ENCODE results near the gene PZP. TPM values are rescaled to one million over a fixed set of nuclear protein-coding genes. Genes with fewer than 3 reads are reported as not detected.

PZP gene
- total RNA-seq, 1 donor from 2014 or later: 2.7 TPM

DNA sequence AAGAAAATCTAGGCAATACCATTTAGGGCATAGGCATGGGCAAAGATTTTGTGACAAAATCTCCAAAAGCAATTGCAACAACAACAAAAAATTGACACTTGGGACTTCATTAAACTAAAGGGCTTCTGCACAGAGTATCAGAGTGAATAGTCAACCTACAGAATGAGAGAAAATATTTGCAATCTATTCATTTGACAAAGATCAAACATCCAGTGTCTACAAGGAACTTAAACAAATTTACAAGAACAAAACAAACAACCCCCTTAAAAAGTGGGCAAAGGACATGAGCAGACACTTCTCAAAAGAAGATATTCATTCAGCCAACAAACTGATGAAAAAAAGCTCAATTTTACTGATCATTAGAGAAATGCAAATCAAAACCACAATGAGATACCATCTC, 44.1 kb upstream of the PZP start:
- no peak overlapping the region for H3K4me3 ChIP-seq
- no peaks in the 10 kb centered on the region for H3K27me3 ChIP-seq (ENCODE audit: low read depth)
- no peaks in the 10 kb centered on the region for H3K36me3 ChIP-seq
- DNase-seq (no peak), ATAC-seq (no peak)
- no peak overlapping the region for H3K27ac ChIP-seq
- TF ChIP-seq, protein P1, sequence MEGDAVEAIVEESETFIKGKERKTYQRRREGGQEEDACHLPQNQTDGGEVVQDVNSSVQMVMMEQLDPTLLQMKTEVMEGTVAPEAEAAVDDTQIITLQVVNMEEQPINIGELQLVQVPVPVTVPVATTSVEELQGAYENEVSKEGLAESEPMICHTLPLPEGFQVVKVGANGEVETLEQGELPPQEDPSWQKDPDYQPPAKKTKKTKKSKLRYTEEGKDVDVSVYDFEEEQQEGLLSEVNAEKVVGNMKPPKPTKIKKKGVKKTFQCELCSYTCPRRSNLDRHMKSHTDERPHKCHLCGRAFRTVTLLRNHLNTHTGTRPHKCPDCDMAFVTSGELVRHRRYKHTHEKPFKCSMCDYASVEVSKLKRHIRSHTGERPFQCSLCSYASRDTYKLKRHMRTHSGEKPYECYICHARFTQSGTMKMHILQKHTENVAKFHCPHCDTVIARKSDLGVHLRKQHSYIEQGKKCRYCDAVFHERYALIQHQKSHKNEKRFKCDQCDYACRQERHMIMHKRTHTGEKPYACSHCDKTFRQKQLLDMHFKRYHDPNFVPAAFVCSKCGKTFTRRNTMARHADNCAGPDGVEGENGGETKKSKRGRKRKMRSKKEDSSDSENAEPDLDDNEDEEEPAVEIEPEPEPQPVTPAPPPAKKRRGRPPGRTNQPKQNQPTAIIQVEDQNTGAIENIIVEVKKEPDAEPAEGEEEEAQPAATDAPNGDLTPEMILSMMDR (IDR thresholded peaks at IDR 0.05): no peak
- H3K4me1 ChIP-seq: no peaks in the 10 kb centered on the region
- H3K9me3 ChIP-seq: no peaks in the 10 kb centered on the region
- intact Hi-C loops (cut with DNase I): no loop called here

DNA sequence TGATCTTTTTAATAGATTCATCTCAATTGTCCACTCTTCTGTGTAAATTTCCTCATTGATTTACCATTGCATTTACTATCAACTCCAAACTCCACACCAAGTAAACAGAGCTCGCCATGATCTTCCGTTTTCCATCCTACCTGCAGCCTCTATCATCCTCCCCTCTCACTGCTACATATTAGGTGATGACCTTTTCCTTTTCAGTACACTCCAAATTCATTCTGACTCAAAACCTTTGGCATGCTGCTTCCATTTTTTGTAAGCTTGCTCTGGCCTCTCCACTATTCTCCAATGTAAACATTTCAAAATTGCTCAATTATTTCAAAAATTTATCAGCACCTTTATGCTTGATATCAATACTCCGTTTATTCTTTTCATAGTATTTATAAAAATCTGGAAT, 40.2 kb upstream of the PZP start:
- intact Hi-C loops (cut with DNase I): no loop called here
- ATAC-seq (no peak), DNase-seq (no peak)
- Histone ChIP-seq H3K27me3 (ENCODE audit: low read depth) (no peaks in the 10 kb centered on the region), H3K36me3 (no peaks in the 10 kb centered on the region), H3K9me3 (no peaks in the 10 kb centered on the region), H3K4me3 (no peak overlapping the region), H3K4me1 (no peaks in the 10 kb centered on the region), H3K27ac (no peak overlapping the region)
- TF ChIP-seq, protein P1 (IDR thresholded peaks at IDR 0.05): no peak

DNA sequence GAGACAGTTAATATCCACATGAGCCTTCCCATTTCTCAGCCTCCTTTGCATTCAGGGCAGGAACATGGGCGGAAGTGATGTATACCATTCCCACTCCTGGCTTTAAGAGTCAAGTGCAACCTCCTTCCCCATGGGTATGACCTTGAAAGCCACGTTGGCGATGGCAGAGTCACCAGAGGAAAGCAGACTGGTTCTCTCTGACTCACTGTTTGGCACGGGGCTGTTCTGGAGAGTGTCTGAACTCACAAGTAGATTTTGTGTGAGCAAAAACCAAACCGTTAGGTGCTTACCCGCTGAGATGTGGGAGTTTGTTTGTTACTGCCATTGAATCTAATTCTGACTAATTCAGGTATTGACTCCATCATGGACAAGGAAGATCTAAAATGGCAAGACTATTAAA, 36.7 kb upstream of the PZP start:
- DNase-seq (no peak), ATAC-seq (no peak)
- Histone ChIP-seq H3K4me3 (no peak overlapping the region), H3K36me3 (no peaks in the 10 kb centered on the region), H3K9me3 (no peaks in the 10 kb centered on the region), H3K27me3 (ENCODE audit: low read depth) (no peaks in the 10 kb centered on the region), H3K27ac (peak overlapping the region; percentile 27), H3K4me1 (no peaks in the 10 kb centered on the region)
- TF ChIP-seq, protein P1 (IDR thresholded peaks at IDR 0.05): no peak
- intact Hi-C loops (cut with DNase I): no loop called here

DNA sequence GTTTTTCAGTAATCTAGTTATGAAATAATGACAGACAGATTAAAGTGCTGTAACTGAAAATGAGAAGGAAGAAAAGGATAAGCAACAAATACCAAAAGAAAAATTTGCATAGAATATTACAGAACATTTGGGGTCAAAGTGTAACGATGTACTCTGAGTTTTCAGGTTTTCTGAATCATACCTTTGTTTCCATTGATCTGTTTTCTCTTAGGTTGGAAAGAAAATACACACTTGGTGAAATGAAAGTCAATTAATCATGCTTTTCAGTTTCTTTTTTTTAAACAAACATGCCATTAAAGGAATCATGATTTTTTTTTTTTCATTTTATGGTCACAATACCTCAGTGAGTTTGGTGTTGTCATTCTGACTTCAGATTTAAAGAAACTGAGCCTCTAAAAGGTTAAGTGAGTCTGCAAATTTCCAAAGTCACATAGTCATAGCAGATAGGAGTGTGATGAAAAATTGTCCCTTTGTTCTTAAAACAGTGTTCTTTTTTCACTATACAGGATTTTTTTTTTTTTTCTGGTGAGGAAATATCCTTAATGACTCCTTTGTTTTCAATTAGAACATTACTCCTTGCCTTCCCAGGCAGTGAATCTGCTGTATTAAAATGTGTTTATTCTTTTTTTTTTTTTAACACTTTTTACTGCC, 35.9 kb upstream of the PZP start:
- no peaks in the 10 kb centered on the region for H3K4me1 ChIP-seq
- no peak overlapping the region for H3K4me3 ChIP-seq
- TF ChIP-seq, protein P1 (IDR thresholded peaks at IDR 0.05): no peak
- H3K27me3 ChIP-seq (ENCODE audit: low read depth): no peaks in the 10 kb centered on the region
- no peaks in the 10 kb centered on the region for H3K36me3 ChIP-seq
- no peak overlapping the region for H3K27ac ChIP-seq
- H3K9me3 ChIP-seq: no peaks in the 10 kb centered on the region
- intact Hi-C loops (cut with DNase I): no loop called here
- no peak for DNase-seq
- no peak for ATAC-seq

DNA sequence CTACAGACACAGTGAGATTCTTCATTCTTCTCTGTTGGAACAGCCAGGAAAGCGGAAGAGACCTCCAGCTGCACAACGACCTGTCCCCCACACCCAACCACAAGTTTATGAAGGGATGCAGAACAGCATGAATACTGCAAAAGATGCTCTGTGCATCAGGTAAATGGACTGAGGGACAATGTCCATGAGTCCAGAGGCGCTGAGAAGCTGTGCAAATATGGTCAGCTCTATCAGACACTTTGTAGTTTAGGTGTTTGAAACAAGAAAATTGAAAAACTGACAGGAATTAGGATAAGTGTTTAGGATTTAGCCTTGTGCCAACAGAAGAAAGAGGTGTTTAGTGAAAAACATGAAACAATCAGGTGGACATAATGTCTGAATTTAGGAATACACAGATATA, 33.1 kb upstream of the PZP start:
- ATAC-seq: no peak
- TF ChIP-seq, protein P1 (IDR thresholded peaks at IDR 0.05): no peak

More for the DNA sequence above, 33.1 kb upstream of the PZP start:
- DNase-seq: no peak
- Histone ChIP-seq H3K27ac (no peak overlapping the region), H3K9me3 (no peaks in the 10 kb centered on the region), H3K4me3 (peak overlapping the region; percentile 53), H3K4me1 (no peaks in the 10 kb centered on the region), H3K27me3 (ENCODE audit: low read depth) (no peaks in the 10 kb centered on the region), H3K36me3 (no peaks in the 10 kb centered on the region)
- intact Hi-C loops (cut with DNase I): no loop called here
